ENCODE results near the gene RCAN1. TPM values are rescaled to one million over a fixed set of nuclear protein-coding genes. Genes with fewer than 3 reads are reported as not detected.

Gene RCAN1
- total RNA-seq, 1 donor from 2014 or later = 75.3 TPM

- TF ChIP-seq, protein P1, sequence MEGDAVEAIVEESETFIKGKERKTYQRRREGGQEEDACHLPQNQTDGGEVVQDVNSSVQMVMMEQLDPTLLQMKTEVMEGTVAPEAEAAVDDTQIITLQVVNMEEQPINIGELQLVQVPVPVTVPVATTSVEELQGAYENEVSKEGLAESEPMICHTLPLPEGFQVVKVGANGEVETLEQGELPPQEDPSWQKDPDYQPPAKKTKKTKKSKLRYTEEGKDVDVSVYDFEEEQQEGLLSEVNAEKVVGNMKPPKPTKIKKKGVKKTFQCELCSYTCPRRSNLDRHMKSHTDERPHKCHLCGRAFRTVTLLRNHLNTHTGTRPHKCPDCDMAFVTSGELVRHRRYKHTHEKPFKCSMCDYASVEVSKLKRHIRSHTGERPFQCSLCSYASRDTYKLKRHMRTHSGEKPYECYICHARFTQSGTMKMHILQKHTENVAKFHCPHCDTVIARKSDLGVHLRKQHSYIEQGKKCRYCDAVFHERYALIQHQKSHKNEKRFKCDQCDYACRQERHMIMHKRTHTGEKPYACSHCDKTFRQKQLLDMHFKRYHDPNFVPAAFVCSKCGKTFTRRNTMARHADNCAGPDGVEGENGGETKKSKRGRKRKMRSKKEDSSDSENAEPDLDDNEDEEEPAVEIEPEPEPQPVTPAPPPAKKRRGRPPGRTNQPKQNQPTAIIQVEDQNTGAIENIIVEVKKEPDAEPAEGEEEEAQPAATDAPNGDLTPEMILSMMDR (IDR thresholded peaks at IDR 0.05; ENCODE audit: borderline replicate concordance) = no peak
- no peak overlapping the region for H3K27ac ChIP-seq (replicated peaks)
- intact Hi-C loops (cut with micrococcal nuclease) = no loop called here
- H3K4me3 ChIP-seq = no peak overlapping the region
- H3K4me1 ChIP-seq = peaks cover 43% of the 10 kb centered on the region
- H3K9me3 ChIP-seq (replicated peaks) = no peaks in the 10 kb centered on the region
- H3K36me3 ChIP-seq = no peaks in the 10 kb centered on the region
- no peak for DNase-seq
- H3K27me3 ChIP-seq (ENCODE audit: low read depth) = no peaks in the 10 kb centered on the region
Observed at GRCh38 chr21:34543017-34543416, 71.9 kb downstream of the RCAN1 start.

DNA sequence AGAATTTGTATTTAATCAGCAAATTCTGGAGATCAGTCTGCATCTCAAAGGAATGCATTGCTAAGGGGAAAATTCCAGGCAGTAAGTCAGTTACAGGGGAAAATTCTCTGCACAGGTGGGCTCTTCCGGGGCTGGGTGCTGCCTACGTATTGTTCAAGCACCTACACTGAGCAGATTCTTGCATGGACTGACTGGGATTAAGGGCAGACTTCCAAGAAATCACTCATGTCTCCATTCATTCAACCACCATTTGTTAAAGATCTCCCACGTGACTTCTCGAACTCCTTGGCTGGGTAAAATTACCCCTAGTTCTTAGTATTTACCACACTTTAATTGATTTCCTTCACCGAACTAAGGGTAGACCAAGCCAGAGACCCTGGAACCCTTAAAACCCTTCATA lies 74.7 kb downstream of the RCAN1 start:
- DNase-seq = no peak
- TF ChIP-seq, protein P1 (IDR thresholded peaks at IDR 0.05; ENCODE audit: borderline replicate concordance) = no peak
- peaks cover 38% of the 10 kb centered on the region for H3K4me1 ChIP-seq
- H3K4me3 ChIP-seq = no peak overlapping the region
- no peaks in the 10 kb centered on the region for H3K36me3 ChIP-seq
- intact Hi-C loops (cut with micrococcal nuclease) = no loop called here
- no peaks in the 10 kb centered on the region for H3K27me3 ChIP-seq (ENCODE audit: low read depth)
- H3K9me3 ChIP-seq (replicated peaks) = no peaks in the 10 kb centered on the region
- H3K27ac ChIP-seq (replicated peaks) = no peak overlapping the region

DNA sequence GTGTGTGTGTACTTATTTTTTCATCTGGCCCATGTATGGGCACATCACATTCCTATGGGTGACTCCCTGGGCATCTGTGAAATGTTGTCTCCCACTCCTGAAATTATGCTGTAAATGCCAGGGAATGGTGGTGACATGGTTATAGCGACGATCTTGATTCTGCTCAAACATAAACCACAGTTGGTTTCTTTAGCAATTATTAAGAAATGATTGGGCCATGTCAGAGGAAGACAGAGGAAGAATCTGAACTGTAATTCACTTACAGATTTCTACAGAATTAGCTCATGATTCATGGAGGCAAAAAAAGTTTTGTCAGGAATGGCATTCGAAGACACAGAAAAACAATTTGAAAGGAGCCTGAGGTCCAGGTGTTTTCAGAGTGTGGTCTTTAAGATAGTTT lies 77.1 kb downstream of the RCAN1 start:
- Histone ChIP-seq H3K9me3 (replicated peaks) (no peaks in the 10 kb centered on the region), H3K36me3 (no peaks in the 10 kb centered on the region), H3K4me1 (peaks cover 28% of the 10 kb centered on the region), H3K27ac (replicated peaks) (peak overlapping the region; percentile 44), H3K27me3 (ENCODE audit: low read depth) (no peaks in the 10 kb centered on the region), H3K4me3 (no peak overlapping the region)
- TF ChIP-seq, protein P1 (IDR thresholded peaks at IDR 0.05; ENCODE audit: borderline replicate concordance) = no peak
- intact Hi-C loops (cut with micrococcal nuclease) = no loop called here
- no peak for DNase-seq

DNA sequence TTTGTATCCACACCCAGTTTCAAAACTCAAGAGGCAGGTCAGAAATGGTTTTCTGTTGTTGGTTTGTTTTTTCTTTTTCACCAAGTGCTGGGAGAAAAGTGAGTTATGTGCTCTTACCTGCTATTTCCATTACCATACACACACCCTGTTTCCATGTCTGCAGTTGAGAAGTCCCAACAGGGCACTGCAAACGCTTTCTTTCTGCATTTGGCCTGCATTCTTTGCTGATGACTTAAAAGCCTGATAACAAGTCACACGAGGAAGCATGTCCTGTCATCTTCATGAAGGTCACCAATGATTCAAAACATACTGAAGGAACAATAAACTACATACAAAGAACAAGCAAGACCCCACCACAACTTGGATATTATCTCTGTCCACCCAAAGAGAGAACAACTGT lies 78.1 kb downstream of the RCAN1 start:
- no peak for DNase-seq
- TF ChIP-seq, protein P1 (IDR thresholded peaks at IDR 0.05; ENCODE audit: borderline replicate concordance) = no peak
- Histone ChIP-seq H3K4me3 (no peak overlapping the region), H3K36me3 (no peaks in the 10 kb centered on the region), H3K9me3 (replicated peaks) (no peaks in the 10 kb centered on the region), H3K4me1 (peaks cover 29% of the 10 kb centered on the region), H3K27me3 (ENCODE audit: low read depth) (no peaks in the 10 kb centered on the region), H3K27ac (replicated peaks) (peak overlapping the region; percentile 44)
- intact Hi-C loops (cut with micrococcal nuclease) = no loop called here

GRCh38 chr21:34536311-34536710 lies 78.6 kb downstream of the RCAN1 start:
- no peak for DNase-seq
- H3K4me3 ChIP-seq = no peak overlapping the region
- TF ChIP-seq, protein P1 (IDR thresholded peaks at IDR 0.05; ENCODE audit: borderline replicate concordance) = no peak
- H3K36me3 ChIP-seq = no peaks in the 10 kb centered on the region
- H3K9me3 ChIP-seq (replicated peaks) = no peaks in the 10 kb centered on the region
- H3K27me3 ChIP-seq (ENCODE audit: low read depth) = no peaks in the 10 kb centered on the region
- H3K27ac ChIP-seq (replicated peaks) = peak overlapping the region; percentile 44
- H3K4me1 ChIP-seq = peaks cover 34% of the 10 kb centered on the region
- intact Hi-C loops (cut with micrococcal nuclease) = no loop called here

GRCh38 chr21:34535886-34536285 lies 79.0 kb downstream of the RCAN1 start:
- intact Hi-C loops (cut with micrococcal nuclease) = no loop called here
- Histone ChIP-seq H3K4me1 (peaks cover 38% of the 10 kb centered on the region), H3K27ac (replicated peaks) (peak overlapping the region; percentile 44)

More at GRCh38 chr21:34535886-34536285, 79.0 kb downstream of the RCAN1 start:
- DNase-seq = no peak
- TF ChIP-seq, protein P1 (IDR thresholded peaks at IDR 0.05; ENCODE audit: borderline replicate concordance) = no peak
- Histone ChIP-seq H3K4me3 (no peak overlapping the region), H3K9me3 (replicated peaks) (no peaks in the 10 kb centered on the region), H3K27me3 (ENCODE audit: low read depth) (no peaks in the 10 kb centered on the region), H3K36me3 (no peaks in the 10 kb centered on the region)

Data from left ventricle myocardium inferior (tissue), 1 donor.